ENCODE measurements around the gene CD101. TPM values are rescaled to one million over a fixed set of nuclear protein-coding genes. Genes with fewer than 3 reads are reported as not detected.

Gene CD101
- total RNA-seq, 2 experiments from 2014 or later = 2.5 to 3.2 TPM

DNA sequence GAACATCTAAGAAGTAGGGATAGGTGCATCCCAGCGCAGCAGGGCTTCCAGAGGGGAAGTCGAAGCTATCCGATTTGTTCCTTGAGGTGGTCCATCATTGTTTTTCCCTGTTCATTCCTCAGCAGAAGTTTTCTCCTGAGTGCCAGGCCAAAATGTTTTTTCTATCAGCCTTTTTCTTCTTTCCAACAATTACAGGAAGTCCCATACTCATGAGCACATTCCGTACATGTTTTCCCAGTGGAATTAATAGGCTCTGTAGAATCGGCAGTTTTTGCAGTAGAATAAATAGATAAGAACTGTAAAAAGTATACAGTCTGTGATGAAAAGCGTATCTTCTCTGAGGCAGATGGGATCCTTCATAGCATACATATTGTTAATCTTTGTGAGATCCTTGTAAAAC lies 24.8 kb downstream of the CD101 start:
- intact Hi-C loops (cut with micrococcal nuclease) = no loop called here

DNA sequence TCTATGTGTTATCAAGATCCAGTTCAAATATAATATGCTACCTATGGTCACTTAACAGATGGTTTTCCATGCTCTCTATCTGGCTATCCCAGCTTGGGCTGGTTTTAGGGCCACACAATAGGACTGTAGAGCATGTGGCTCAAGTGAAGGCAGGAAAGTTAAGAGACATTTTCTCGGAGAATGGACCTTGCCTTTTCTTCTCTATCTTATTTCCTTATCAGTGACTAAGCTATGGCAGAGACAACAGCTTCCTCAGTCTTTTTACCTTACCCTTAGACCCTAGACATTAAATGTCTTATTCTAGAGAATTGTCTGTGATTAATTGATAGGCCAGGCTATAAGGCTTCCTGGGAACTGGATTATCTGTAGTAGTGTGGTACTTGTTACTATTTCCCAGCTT lies 28.1 kb downstream of the CD101 start:
- H3K4me3 Mint-ChIP-seq = no peak overlapping the region
- H3K27me3 Mint-ChIP-seq = no peaks in the 10 kb centered on the region
- CTCF ChIA-PET = no interaction called here
- H3K4me1 Mint-ChIP-seq (ENCODE audit: low read depth) = peaks cover 21% of the 10 kb centered on the region
- H3K9me3 Mint-ChIP-seq = no peaks in the 10 kb centered on the region
- H3K27ac Mint-ChIP-seq = no peak overlapping the region
- ATAC-seq = no peak
- intact Hi-C loops (cut with micrococcal nuclease) = no loop called here
- H3K36me3 Mint-ChIP-seq (ENCODE audit: low read depth) = no peaks in the 10 kb centered on the region
- POLR2A ChIA-PET = no interaction called here
- no peak for DNase-seq
- TF ChIP-seq, protein P1, sequence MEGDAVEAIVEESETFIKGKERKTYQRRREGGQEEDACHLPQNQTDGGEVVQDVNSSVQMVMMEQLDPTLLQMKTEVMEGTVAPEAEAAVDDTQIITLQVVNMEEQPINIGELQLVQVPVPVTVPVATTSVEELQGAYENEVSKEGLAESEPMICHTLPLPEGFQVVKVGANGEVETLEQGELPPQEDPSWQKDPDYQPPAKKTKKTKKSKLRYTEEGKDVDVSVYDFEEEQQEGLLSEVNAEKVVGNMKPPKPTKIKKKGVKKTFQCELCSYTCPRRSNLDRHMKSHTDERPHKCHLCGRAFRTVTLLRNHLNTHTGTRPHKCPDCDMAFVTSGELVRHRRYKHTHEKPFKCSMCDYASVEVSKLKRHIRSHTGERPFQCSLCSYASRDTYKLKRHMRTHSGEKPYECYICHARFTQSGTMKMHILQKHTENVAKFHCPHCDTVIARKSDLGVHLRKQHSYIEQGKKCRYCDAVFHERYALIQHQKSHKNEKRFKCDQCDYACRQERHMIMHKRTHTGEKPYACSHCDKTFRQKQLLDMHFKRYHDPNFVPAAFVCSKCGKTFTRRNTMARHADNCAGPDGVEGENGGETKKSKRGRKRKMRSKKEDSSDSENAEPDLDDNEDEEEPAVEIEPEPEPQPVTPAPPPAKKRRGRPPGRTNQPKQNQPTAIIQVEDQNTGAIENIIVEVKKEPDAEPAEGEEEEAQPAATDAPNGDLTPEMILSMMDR (IDR thresholded peaks at IDR 0.05) = no peak

More for the DNA sequence above, 24.8 kb downstream of the CD101 start:
- Mint-ChIP-seq H3K4me3 (no peak overlapping the region), H3K4me1 (ENCODE audit: low read depth) (peaks cover 10% of the 10 kb centered on the region), H3K27ac (no peak overlapping the region), H3K9me3 (no peaks in the 10 kb centered on the region), H3K27me3 (no peaks in the 10 kb centered on the region), H3K36me3 (ENCODE audit: low read depth) (no peaks in the 10 kb centered on the region)
- DNase-seq (no peak), ATAC-seq (no peak)
- TF ChIP-seq, protein P1 (IDR thresholded peaks at IDR 0.05) = no peak
- CTCF ChIA-PET = interaction anchor here (1.4 kb wide), 1 partner anchor 92 kb away, joined by 4 read pairs; no protein-coding TSS in a partner anchor
- POLR2A ChIA-PET = no interaction called here

DNA sequence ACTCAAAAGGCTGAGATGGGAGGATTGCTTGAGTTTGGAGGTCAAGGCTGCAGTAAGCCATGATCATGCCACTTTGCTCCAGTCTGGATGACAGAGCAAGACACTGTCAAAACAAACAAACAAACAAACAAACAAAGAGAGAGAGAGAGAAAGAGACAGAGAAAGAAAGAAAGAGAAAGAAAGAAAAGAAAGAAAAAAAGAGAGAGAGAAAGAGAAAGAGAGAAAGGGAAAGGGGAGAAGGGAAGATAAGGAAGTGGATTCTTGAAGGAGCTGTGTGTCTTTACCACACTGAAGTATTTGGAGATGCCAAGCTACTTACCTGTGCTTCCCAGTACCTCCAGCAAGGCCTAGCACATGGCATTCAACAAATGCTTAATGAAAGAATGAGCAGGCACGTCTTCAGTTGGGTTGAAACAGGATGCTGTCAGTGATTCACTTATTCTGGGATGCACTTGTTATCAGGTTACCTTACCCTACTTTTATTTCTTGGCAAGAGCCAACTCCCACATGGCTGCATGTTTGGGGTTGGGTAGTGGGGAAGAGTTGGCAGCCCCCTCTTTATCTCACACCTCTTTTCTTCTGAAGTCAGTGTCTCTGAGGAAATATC lies 28.8 kb downstream of the CD101 start:
- TF ChIP-seq, protein P1 (IDR thresholded peaks at IDR 0.05) = no peak
- H3K4me1 Mint-ChIP-seq (ENCODE audit: low read depth) = peaks cover 21% of the 10 kb centered on the region
- intact Hi-C loops (cut with micrococcal nuclease) = no loop called here
- no peaks in the 10 kb centered on the region for H3K9me3 Mint-ChIP-seq
- H3K27me3 Mint-ChIP-seq = no peaks in the 10 kb centered on the region
- H3K27ac Mint-ChIP-seq = no peak overlapping the region
- no peaks in the 10 kb centered on the region for H3K36me3 Mint-ChIP-seq (ENCODE audit: low read depth)
- ChIA-PET CTCF (no interaction called here), POLR2A (no interaction called here)
- no peak overlapping the region for H3K4me3 Mint-ChIP-seq
- DNase-seq (no peak), ATAC-seq (no peak)

DNA sequence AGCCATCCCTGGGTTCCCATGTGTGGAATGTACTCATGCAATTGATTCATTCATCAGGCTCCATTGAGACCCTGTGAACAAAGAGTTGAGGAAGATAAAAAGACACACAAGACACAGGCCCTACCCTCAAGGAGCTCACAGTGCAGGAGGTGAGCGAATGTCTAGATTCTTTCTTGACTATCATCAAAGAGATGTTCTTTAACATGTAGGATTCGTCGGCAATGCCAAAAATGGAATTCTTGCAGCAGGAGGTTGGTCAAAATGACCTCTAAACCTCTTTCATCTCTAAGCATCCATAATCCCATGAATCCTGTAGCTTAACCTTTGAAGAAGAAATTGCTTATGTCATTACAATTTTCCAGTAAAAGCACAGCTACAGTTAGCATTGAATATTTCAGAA lies 30.7 kb downstream of the CD101 start:
- ATAC-seq (no peak), DNase-seq (no peak)
- ChIA-PET POLR2A (no interaction called here), CTCF (interaction anchor here (1.6 kb wide), 1 partner anchor 307 kb away, joined by 3 read pairs; no protein-coding TSS in a partner anchor)
- Mint-ChIP-seq H3K4me1 (ENCODE audit: low read depth) (peaks cover 21% of the 10 kb centered on the region), H3K27me3 (no peaks in the 10 kb centered on the region), H3K27ac (no peak overlapping the region), H3K36me3 (ENCODE audit: low read depth) (no peaks in the 10 kb centered on the region), H3K9me3 (no peaks in the 10 kb centered on the region), H3K4me3 (no peak overlapping the region)
- TF ChIP-seq, protein P1 (IDR thresholded peaks at IDR 0.05) = no peak
- intact Hi-C loops (cut with micrococcal nuclease) = no loop called here

DNA sequence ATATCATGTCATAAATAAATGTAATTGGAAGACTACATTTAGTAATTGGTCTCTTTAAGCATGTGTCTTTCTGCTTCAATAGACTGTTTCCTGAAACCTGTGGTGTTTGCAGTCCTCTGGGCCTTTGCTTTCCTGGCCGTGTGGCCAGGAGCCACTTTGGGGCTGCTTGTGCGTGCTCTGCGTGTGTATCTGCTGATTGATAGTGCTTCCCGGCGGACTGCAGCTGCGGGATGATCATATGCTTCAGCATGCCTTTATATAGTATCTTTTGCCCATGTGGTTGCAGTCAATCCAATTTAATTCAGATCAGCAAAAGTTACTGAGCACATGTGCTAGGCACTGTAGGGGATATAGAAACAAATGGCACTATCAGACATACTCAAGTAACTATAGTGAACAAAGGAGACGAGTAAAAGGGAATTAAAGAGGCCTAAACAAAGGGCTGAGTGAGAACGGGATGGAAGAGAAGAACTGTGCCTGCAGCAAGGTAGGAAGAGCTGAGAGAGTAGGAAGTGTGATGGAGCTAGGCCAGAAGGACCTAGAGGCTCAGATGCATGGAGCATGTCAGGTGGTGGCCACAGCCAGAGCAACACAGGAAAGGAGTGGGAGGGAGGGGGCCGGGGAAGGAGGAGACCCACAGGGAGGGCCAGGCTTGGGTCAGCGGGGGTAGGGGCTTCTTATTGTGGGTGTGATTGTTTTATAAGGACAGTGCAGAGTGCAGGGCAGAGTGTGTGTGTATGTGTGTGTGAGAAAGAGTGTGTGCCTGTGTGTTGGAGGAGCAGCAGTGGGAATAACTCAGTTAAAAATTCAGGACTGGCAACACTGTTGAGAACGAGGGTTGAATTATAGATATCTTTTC lies 31.4 kb downstream of the CD101 start:
- H3K27ac Mint-ChIP-seq = no peak overlapping the region
- ATAC-seq = no peak
- TF ChIP-seq, protein P1 (IDR thresholded peaks at IDR 0.05) = no peak
- intact Hi-C loops (cut with micrococcal nuclease) = no loop called here
- no peak overlapping the region for H3K4me3 Mint-ChIP-seq
- POLR2A ChIA-PET = no interaction called here
- H3K36me3 Mint-ChIP-seq (ENCODE audit: low read depth) = no peaks in the 10 kb centered on the region
- no peak for DNase-seq
- peaks cover 21% of the 10 kb centered on the region for H3K4me1 Mint-ChIP-seq (ENCODE audit: low read depth)
- H3K9me3 Mint-ChIP-seq = no peaks in the 10 kb centered on the region
- CTCF ChIA-PET = interaction anchor here (1.6 kb wide), 1 partner anchor 307 kb away, joined by 3 read pairs; no protein-coding TSS in a partner anchor
- no peaks in the 10 kb centered on the region for H3K27me3 Mint-ChIP-seq
